HFFc6 (cell line): ENCODE measurements around the gene CREBBP. TPM values are rescaled to one million over a fixed set of nuclear protein-coding genes. Genes with fewer than 3 reads are reported as not detected.
"Not testable (repeated sequence)": the region's sequence is repeated elsewhere in the genome, so short reads cannot be mapped to it uniquely, and the experiment has no call there.

Experiments used
- DNase-seq: peaks from one replicate; pipeline ENCODE4 v3.0.0-alpha.2; 2018
- H3K27ac Mint-ChIP-seq: 2 replicates; pipeline ENCODE4 v1.8.0; 2020; ENCODE audit warnings: mild to moderate bottlenecking, mixed read lengths
- H3K27me3 Mint-ChIP-seq: 2 replicates; pipeline ENCODE4 v1.8.0; 2021; ENCODE audit warnings: mild to moderate bottlenecking, moderate library complexity, mixed read lengths; ENCODE audit not compliant: insufficient read depth
- H3K36me3 Mint-ChIP-seq: 2 replicates; pipeline ENCODE4 v1.8.0; 2021; ENCODE audit warnings: low read depth, mixed read lengths
- H3K4me1 Mint-ChIP-seq: 2 replicates; pipeline ENCODE4 v1.8.0; 2020; ENCODE audit warnings: low read depth, mixed read lengths
- H3K4me3 Mint-ChIP-seq: 2 replicates; pipeline ENCODE4 v1.8.0; 2020; ENCODE audit warnings: mild to moderate bottlenecking, moderate library complexity, mixed read lengths
- H3K9me3 Mint-ChIP-seq: 2 replicates; pipeline ENCODE4 v1.8.0; 2020; ENCODE audit warnings: mild to moderate bottlenecking, mixed read lengths
- total RNA-seq, 6 experiments: library from RNA; stranded (reverse); fragmentation: NEBNext Ultra II Directional; extraction: Animal tissue kit (Norgen Biotek cat#: 25700); gene quantifications; 2 replicates in 1 of 6; 3 replicates in 5 of 6; pipeline ENCODE4 v1.2.3, GENCODE V29; 2021
- TF ChIP-seq, protein P1 (sequence below): fragments of 200-600 bp; sonication (generic); IDR thresholded peaks from 2 replicates; pipeline ENCODE4 v1.5.0; 2021; ENCODE audit warnings: antibody characterized with exemption, mild to moderate bottlenecking

Gene CREBBP
- total RNA-seq, 6 experiments from 2014 or later, result 40.2 to 51.4 (median 43.4) TPM

DNA sequence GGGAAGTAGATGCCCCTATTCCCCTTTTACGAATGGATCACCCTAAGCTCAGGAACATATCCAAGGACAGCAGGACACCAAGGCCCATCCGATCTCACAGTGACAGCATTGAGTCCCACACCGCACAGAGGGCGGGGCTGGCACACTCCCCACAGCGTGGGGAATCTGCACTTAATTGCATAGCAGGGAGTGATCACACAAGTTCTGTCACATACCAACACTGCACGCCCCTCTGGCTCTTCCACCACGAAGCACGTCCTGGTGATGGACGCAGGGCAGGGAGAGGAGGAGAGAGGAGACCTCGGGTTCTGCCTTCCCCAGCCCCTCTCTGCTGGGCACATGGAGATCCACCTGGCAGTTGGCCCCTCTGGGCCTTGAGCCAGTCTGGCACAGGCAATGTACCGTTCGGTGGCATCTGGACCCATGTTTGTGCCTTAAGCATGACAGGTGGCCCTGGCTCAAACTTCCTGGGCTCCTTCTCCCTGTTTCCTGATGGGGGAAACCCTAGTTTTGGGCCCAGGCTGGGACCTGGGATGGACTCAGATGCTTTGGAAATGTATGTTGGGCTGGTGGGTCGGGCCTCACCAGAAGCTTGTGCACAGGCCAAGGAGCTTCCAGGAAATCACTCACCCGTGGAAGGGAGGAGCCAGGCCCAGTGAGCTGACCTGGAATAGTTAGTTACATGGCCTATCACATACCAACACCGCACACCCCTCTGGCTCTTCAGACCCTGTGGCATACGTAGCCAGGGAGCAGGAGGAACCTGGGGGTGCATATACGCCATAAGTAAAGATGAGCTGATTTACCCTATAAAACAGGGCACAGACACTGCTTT lies 35.1 kb upstream of the CREBBP start:
- no peaks in the 10 kb centered on the region for H3K4me1 Mint-ChIP-seq
- no peak for DNase-seq
- H3K27ac Mint-ChIP-seq, result no peak overlapping the region
- H3K4me3 Mint-ChIP-seq, result no peak overlapping the region
- peaks cover 15% of the 10 kb centered on the region for H3K27me3 Mint-ChIP-seq
- TF ChIP-seq, protein P1, sequence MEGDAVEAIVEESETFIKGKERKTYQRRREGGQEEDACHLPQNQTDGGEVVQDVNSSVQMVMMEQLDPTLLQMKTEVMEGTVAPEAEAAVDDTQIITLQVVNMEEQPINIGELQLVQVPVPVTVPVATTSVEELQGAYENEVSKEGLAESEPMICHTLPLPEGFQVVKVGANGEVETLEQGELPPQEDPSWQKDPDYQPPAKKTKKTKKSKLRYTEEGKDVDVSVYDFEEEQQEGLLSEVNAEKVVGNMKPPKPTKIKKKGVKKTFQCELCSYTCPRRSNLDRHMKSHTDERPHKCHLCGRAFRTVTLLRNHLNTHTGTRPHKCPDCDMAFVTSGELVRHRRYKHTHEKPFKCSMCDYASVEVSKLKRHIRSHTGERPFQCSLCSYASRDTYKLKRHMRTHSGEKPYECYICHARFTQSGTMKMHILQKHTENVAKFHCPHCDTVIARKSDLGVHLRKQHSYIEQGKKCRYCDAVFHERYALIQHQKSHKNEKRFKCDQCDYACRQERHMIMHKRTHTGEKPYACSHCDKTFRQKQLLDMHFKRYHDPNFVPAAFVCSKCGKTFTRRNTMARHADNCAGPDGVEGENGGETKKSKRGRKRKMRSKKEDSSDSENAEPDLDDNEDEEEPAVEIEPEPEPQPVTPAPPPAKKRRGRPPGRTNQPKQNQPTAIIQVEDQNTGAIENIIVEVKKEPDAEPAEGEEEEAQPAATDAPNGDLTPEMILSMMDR, result no peak
- peaks cover 14% of the 10 kb centered on the region for H3K36me3 Mint-ChIP-seq
- peaks cover 20% of the 10 kb centered on the region for H3K9me3 Mint-ChIP-seq

DNA sequence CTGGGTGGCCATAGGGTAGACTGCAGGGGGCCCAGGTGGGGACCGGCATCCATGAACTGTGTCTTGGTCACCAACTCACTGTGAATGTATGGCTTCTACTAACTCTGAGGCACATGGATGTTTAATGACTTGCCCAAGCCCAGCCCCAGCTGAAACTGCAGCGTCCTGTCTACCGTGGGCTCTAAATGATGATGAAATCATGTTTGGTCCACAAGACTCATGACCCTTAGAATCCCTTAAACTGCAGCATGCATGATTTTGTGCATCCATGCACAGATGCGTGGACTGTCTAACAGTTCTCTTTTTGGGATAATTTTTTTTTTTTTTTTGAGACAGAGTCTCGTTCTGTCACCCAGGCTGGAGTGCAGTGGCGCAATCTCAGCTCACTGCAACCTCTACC lies 32.4 kb upstream of the CREBBP start:
- H3K4me3 Mint-ChIP-seq, result no peak overlapping the region
- DNase-seq, result no peak
- TF ChIP-seq, protein P1, result no peak

DNA sequence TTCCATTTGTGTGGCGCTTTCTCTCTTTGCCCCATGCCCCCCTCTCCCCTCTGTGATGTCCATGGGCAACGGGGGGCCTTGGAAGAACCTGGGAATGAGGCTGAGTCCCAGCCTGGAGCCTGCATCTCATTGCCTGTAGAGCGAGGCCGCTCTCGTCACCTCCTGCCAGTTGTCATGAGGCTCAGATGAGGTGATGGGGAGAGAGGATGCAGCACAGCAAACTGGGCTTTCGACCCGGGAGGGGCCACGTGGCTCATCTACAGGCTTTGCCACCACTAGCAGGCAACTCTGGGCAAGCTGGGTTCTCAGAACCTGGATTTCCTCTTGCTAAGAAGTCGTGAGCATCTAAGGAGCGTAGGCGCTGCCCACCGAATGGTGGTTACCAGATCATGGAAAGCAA lies 31.9 kb upstream of the CREBBP start:
- TF ChIP-seq, protein P1, result no peak
- no peak for DNase-seq
- no peak overlapping the region for H3K4me3 Mint-ChIP-seq
- H3K4me1 Mint-ChIP-seq, result no peaks in the 10 kb centered on the region
- H3K27ac Mint-ChIP-seq, result no peak overlapping the region
- H3K27me3 Mint-ChIP-seq, result peaks cover 12% of the 10 kb centered on the region
- H3K36me3 Mint-ChIP-seq, result no peaks in the 10 kb centered on the region
- H3K9me3 Mint-ChIP-seq, result no peaks in the 10 kb centered on the region

More for the DNA sequence above, 32.4 kb upstream of the CREBBP start:
- no peaks in the 10 kb centered on the region for H3K36me3 Mint-ChIP-seq
- peaks cover 12% of the 10 kb centered on the region for H3K27me3 Mint-ChIP-seq
- H3K9me3 Mint-ChIP-seq, result no peaks in the 10 kb centered on the region
- no peaks in the 10 kb centered on the region for H3K4me1 Mint-ChIP-seq
- no peak overlapping the region for H3K27ac Mint-ChIP-seq

DNA sequence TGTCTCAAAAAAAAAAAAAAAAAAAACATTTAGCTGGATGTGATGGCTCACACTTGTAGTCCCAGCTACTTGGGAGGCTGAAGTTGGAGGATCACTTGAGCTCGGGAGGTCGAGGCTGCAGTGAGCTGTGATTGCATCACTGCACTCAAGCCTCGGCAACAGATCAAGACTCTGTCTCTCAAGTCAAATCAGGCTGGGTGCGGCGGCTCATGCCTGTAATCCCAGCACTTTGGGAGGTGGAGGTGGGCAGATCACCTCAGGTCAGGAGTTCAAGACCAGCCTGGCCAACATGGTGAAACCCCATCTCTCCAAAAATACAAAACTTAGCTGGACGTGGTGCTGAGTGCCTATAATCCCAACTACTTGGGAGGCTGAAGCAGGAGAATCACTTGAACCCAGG lies 31.2 kb upstream of the CREBBP start:
- H3K36me3 Mint-ChIP-seq, H3K4me3 Mint-ChIP-seq, H3K27ac Mint-ChIP-seq, H3K9me3 Mint-ChIP-seq, DNase-seq, H3K4me1 Mint-ChIP-seq: not testable (repeated sequence)
- H3K27me3 Mint-ChIP-seq, result peaks cover 15% of the 10 kb centered on the region

DNA sequence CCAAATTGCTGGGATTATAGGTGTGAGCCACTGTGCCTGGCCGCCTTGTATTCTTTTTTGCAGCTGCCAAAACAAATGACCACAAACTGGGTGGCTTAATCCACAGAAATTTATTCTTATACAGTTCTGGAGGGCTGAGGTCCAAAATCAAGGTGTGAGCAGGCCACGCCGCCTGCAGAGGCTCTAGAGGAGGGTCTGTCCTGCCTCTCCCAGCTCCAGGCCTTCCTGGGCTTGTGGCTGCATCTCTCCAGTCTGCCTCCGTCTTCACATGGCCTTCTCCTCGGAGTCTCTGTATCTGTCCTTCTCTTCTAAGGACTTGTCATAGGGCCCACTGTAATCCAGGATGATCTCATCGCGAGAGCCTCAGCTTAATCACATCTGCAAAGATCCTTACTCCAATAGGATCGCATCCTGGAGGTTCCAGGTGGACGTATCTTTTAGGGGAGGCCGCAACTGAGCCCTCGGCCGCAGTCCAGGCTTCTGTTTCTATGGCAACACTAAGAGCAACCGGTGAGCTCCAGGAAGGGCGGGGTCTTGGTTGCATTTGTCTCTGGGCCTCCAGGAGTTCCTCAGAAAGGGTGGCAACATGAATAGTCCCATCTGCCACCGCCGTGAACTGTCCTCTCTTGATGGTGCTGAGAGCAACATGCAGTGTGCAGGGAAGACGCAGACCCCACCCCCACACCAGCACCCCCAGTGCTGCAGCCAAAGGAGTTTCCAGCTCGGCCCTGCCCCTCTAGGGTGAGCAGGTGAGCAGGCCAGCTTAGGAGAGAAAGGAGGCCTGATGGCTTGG lies 29.5 kb upstream of the CREBBP start:
- DNase-seq, result no peak
- TF ChIP-seq, protein P1, result no peak
- no peak overlapping the region for H3K27ac Mint-ChIP-seq
- H3K36me3 Mint-ChIP-seq, result no peaks in the 10 kb centered on the region
- no peaks in the 10 kb centered on the region for H3K9me3 Mint-ChIP-seq
- no peaks in the 10 kb centered on the region for H3K4me1 Mint-ChIP-seq
- H3K27me3 Mint-ChIP-seq, result peaks cover 15% of the 10 kb centered on the region
- no peak overlapping the region for H3K4me3 Mint-ChIP-seq

DNA sequence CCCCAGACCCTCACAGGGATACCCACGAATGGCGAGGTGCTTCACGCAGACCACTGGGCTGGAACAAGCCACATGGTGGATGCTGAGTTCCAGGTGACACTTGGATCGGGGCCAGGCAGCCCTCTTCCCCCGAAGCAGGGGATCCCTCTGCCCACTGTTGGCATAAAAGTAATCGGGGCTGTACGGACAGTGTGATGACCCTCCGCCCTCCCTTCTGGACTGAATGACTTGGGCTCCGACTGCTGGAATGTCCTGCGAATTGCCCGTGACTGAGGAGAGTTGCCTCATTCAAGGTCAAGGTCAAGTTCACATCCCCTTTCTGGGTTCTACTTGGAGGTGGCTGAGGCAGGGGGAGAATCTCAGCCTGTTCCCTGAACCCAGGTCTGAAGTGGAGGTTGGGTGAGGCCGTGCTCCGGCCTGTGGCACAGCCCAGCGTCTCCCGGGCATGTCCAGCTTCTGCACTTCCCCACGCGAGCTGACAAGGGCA lies 28.5 kb upstream of the CREBBP start:
- TF ChIP-seq, protein P1, result no peak
- H3K27ac Mint-ChIP-seq, result no peak overlapping the region
- no peaks in the 10 kb centered on the region for H3K36me3 Mint-ChIP-seq
- no peaks in the 10 kb centered on the region for H3K9me3 Mint-ChIP-seq
- H3K4me1 Mint-ChIP-seq, result no peaks in the 10 kb centered on the region
- H3K27me3 Mint-ChIP-seq, result peaks cover 14% of the 10 kb centered on the region
- no peak for DNase-seq
- no peak overlapping the region for H3K4me3 Mint-ChIP-seq
